NK-92 (cell line): ENCODE data around the gene CCNF.

Experiments used
- DNase-seq: peaks from one replicate; lab custom pipeline; 2025; ENCODE audit not compliant: unreplicated experiment; lab: John Stamatoyannopoulos, UW

CCNF gene

DNA sequence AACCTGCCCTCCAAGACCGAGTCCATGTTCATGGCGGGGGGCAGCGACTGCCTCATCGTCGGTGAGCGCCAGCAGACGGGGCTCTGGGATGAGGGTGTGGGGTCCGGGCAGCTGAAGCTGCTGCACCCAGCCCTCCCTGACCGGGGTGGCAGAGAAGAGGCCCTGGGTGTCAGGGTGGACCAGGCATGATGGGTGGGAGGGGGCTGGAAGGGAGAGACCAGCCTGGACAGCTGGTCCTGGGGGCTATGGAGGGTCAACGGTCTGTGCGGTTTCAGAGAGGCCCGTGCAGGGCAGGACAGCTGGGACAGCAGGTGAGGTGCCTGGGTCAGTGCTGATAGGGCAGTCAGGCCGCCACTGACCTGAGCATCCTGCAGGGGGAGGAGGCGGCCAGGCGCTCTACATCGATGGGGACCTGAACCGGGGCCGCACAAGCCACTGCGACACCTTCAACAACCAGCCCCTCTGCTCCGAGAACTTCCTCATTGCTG, 71.2 kb downstream of the CCNF start:
- no peak for DNase-seq

DNA sequence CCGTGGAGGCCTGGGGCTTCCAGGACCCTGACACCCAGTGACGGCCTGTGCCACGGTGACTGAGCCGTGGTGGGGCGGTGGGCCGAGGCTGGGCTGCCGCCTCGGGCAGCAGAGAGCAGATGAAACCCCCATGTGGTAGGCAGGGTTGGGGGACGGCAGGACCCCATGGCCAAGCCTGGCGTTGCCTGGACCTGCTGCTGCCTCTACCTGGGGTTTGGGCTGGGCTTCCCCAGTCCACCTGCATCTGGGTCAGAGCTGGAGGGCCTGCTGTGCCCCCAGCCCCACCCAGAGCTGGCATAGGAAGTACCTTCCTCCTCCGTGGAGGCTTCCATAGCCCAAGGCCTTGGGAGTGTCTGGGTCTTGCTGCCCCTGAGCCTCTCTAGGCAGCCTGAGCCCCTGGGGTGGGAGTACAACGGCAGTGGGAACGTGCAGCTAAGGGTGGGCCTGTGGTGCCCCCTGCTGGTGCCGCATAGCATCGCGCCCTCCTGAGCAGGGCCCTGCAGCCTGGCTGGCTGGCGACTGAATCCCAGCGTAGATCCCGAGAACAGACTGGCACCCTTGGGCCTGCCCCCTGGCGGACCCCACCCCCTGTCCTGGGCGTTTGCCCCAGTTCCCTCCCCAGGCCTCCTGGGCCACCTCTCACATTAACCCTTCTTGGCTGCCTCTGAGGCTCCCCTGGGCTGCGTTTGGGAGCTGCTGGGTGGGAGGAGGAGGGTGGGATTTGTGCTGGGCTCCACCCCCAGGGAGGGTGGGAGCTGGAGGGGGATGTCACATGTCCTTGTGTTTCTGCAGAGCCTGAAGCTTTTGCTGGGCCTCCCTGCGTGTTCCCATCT, 71.9 kb downstream of the CCNF start:
- DNase-seq, result no peak

GRCh38 chr16:2501946-2502895, 73.0 kb downstream of the CCNF start:
- no peak for DNase-seq

DNA sequence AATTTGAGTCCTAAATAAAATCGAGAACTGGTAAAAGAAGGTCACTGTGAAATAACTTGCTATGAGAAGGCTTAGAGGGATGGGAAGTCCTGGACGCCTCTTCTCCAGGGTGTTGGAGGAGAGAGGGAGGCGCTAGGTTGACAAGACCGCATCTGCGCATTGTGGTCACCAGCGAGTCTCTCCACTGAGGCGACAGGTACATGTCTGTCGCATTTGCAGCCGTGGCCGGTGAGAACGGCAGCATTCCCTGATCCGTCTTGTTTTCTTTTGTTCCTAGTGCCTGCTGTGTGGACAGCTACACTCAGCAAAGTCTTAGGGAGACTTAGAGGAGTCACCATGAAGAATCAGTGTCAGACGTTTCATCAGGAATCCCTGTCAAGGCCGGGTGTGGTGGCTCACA, 76.4 kb downstream of the CCNF start:
- no peak for DNase-seq

DNA sequence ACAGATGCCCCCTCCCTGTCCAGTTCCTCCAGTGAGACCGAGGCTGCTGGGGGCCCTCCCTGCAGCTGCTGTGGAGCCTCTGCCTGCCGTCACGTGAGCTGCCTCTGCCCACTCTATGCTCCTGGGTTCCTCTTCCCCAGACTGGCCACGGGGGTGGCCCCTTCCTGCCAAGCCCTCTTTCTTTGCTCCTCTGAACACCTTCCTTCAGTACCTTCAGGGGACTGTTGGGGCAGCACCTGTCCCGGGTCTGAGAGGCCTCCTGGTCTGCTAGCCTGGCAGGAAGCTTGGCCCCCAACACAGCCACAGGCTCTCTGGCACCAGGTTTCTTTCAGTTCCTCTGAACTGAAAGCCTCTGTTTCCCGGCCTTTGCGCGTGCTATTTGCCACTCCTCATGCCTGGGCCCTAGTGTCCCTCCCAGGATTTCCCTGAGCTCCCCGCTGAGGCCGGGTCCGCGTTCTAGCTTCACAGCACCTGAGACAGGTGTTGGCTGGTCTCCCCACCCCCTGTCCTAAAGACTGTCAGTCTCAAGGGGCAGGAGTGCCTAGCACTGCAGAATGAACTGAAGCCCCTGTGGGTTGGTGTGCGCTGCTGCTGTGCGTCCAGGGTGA, 77.9 kb downstream of the CCNF start:
- DNase-seq, result no peak

GRCh38 chr16:2507665-2508064, 78.4 kb downstream of the CCNF start:
- no peak for DNase-seq
